Effector CD8-positive, alpha-beta T cell (primary cell): ENCODE data around the gene FHAD1.
"Not testable (repeated sequence)": the region's sequence is repeated elsewhere in the genome, so short reads cannot be mapped to it uniquely, and the experiment has no call there.

Source experiments
- DNase-seq: peaks from one replicate; lab custom pipeline; 2025; lab: John Stamatoyannopoulos, UW

The FHAD1 gene

DNA sequence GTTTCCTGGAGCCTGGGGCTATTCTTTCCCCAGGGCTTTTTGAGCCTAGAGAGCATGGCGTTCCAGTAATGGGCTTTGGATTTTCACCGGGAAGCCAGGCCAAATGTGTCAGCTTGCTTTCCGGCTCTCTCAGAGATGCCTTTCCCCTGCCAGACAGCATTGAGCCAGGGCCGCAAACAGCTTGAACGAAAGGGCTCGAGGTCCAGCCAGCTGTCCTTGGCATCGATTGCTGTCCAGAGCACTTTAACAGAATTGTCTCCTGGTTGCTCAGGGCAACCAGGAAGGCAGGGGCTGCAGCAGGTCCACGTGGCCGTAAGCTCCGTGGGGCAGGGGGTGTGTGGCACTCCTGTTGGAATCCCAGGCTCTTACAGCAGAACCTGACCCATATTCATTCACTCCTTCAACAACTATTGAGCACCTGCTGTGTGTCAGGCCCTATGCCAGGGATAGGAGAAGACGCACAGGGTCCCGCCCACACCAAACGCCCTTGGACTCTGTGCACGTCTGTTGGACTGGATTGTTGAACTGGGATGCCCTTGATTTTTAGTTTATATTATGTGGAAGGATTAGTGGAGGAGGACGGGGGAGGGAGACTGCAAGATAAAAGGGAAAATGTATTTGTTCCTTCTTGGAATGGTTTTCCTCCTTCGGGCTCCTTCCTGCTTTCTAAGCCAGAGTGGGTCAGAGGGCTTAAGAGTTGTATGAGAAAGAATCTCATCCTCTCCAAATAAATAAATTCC is 123.9 kb downstream of the FHAD1 start:
- DNase-seq, result no peak

- no peak for DNase-seq
Observed at GRCh38 chr1:15371610-15372545, 124.9 kb downstream of the FHAD1 start.

DNA sequence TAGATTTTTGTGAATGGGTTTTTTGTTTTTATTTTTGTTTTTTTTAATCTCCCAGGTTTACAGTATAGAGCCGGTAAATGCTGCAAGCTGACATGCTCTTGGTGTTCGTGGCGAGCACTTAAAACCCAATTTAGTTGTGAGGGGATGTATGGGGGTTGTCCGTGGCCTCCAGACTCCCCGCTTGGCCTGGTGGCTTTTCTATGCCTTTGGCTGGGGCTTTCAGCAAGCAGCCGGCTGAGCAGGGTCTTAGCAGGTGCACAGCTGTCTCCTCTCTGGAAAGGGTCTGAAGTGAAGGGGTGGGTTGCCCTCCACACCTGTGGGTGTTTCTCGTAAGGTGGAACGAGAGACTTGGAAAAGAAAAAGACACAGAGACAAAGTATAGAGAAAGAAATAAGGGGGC is 131.7 kb downstream of the FHAD1 start:
- no peak for DNase-seq

DNA sequence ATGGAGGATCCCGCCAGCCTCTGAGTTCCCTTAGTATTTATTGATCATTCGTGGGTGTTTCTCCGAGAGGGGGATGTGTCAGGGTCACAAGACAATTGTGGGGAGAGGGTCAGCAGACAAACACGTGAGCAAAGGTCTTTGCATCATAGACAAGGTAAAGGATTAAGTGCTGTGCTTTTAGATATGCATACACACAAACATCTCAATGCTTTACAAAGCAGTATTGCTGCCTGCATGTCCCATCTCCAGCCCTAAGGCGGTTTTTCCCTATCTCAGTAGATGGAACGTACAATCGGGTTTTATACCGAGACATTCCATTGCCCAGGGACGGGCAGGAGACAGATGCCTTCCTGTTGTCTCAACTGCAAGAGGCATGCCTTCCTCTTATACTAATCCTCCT is 132.1 kb downstream of the FHAD1 start:
- not testable (repeated sequence) for DNase-seq

DNA sequence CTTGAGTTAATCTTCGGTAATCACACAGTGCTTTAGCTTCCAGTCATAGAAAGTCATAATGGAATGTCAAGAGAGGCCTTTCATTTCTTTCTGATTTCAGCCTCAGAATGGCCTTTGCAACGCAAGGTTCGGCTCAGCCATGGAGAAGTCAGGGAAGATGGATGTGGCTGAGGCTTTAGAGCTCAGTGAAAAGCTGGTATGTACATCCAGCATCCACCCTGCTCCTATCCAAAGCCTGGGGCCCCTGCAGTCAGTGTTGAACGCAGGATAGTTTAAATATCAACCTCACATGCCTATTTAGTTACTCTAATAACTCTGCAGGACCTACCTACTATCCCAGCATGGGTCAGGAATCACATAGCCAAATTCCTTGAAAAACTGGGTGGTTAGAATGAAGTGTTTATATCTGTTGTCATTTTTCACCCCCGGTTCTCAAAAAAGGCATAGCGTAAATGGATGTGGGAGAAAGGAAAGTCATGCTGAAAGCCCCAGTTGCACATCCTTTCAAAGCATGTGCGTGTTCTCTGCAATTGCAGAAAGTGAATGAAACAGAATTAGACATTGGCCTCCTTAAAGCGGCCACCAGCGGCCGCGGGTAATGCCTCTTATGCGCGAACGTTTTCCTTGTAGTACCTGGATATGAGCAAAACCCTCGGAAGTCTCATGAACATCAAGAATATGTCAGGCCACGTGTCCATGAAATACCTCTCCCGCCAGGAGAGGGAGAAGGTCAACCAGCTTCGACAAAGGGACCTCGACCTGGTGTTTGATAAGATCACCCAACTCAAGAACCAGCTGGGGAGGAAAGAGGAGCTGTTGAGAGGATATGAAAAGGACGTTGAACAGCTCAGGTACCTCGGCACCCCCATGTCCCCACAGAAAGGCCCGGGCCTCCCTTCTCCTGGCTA is 133.8 kb downstream of the FHAD1 start:
- no peak for DNase-seq

DNA sequence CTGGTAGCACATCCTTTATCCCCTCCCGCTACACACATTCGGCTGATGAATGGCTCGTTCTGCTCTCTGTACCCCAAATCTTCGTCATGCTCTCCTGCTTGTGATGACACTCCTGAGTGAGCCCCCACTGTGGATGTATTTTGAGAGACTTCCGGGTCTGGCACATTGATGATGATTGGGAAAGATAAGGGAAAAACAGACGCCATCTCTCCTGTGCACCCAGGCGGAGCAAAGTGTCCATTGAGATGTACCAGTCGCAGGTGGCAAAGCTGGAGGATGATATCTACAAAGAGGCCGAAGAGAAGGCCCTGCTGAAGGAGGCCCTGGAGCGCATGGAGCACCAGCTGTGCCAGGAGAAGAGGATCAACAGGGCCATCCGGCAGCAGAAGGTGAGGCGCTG is 134.8 kb downstream of the FHAD1 start:
- no peak for DNase-seq

DNA sequence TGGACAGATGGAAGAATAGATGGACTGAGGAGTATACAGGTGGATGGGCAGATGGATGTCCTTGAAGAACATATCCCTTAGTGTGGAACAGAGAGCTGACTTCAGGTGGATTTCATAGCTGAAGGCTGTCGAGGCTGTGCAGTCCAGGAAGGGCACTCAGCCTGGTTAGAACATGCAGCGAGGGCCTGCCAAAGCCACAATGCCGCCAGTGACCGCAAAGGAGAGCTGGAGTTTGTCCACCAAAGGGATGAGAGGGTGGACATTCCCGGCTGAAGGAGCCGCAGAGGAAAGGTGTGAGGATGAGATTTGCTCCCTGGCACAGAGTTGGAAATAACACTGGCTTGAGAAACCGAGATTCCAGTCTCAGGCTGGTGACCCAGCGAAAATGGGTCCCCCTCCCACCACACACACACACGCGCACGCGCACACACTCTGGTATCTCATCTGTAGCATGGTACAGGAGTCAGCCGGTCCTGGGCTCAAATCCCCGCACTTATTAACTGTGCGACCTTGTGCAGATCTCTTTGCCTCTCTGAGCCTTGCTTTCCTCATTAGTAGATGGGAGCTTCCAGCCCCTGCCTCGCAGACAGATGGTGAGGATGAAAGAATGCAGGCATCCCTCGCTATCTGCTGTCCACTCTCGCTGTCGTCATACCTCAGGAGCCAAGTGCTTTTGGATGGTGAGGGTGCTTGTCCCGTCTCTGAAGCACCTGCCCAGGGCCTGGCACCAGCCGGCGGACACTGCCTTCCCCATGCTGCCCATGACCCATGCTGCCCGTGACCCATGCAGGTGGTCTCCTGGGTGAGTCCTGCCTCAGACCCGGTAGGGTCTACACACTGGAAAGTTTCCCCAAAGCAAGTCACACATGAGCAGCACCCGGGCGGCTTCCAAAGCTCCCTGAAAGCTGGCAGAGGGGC is 135.8 kb downstream of the FHAD1 start:
- DNase-seq, result no peak

DNA sequence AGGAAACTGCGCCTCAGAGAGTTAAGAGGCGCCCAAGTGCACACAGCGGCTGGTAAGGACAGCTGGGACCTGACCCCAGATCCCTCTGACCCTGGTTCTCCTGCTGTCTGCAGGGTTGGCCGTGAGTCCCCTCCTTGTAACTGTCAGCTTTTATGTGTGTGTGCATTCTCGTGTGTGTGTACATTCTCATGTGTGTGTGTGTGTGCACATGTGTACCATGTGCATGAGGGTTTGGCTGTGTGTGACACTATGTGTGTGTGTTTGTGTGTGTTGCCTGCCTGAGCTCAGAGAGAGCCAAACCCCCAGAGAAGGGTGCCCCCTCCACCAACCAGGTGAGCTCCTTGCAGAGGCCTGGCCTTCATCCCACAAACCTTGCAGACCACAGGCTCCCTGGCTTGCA is 136.8 kb downstream of the FHAD1 start:
- no peak for DNase-seq

DNA sequence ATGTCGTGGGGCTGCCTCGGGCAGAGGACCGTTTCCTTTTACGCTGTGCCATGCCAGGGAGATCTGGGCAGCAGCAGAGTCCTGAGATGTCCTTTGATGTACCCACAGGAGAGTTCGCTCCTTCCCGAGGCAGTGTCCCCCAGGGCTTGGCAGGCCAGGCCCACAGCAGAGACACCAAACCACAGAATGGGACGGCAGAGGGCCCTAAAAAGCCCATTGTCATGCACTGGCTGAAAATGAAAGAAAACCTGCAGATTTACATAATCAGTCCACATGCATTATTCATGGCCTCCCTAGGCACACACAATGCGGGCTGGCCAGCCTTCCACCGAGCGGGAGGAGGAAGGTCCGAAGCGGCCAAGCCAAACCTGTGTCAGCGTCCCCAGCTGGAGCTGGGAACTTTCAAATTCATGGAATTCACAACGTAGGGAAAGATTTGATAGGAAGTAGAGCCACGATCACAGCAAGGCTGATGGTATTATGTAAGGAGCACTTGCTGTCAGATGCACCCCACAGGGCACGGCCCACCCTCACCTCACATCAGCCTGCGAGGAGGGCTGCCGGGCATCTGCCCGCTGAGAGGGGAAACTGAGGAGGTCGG is 137.4 kb downstream of the FHAD1 start:
- DNase-seq, result no peak

GRCh38 chr1:15385420-15385819 is 138.4 kb downstream of the FHAD1 start:
- DNase-seq, result no peak

DNA sequence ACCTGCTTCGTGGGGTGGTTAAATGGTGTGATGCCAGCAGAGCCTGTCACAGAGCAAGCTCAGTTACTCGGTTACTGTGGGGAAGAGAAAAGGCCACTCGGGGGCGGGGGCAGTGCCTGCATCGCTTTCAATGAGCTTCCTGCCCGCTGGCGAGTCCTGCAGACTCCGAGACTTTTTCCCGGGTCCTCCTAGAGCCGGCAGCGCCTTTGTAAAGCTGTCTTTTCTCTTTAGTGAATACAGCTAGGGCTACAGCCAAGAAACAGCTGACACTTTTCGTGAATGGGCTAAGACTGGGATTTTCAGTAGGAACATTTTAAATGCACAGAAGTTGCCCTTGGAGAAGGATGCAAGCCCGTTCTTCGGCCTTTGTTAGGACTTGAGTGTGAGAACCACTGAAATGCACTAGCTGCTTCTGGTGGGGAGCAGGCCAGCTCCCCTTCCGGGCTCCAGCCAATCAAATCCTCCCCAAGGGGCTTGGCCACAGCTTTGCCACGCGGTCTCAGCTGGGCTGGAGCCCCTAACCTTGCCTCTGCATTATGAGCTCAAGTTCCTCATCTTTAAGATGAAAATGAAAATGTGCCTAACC is 139.2 kb downstream of the FHAD1 start:
- no peak for DNase-seq

DNA sequence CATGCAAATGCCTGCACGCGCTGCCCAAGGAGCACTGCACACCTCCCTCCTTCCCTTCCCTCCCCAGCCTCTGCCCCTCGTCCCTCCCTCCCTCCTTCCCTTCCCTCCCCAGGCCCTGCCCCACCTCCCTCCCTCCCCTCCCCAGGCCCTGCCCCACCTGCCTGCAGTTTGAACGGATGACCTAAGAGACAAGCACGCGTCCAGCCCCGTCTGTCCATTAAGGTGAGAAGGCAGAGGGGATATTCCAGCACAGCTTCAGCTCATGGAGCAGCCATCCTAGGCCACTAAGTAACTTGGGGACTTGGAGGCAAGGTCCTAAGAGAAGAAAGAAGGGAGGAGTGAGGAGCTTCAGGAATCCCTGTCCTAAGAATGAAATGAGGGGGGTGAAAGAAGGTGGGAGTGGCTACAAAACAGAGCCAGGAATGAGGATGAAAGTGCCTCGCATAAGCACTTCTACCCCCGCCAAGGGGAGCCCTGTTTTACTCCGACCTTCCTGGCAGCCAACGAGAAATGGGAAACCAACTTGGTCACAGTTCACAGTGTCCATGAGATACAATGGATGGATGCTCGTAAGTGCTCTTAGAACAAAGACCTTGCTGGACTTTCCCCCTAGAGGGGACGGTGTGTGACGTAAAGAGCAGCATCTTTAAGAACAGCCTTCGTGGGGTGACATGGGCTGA is 141.3 kb downstream of the FHAD1 start:
- DNase-seq, result no peak

DNA sequence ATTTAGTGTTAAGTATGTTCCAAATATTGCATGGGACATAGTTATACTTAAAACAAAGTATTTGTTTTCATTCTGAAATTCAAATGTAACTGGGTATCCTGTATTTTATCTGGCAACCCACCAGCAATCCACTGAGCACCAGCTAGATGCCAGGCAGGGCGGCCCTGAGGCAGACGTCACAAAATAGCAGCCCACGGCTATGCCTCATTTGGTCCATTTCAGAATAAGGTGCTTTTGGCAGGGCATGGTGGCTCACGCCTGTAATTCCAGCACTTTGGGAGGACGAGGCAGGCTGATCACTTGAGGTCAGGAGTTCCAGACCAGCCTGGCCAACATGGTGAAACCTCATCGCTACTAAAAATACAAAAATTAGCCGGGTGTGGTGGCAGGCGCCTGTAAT is 142.8 kb downstream of the FHAD1 start:
- DNase-seq, result not testable (repeated sequence)

GRCh38 chr1:15390667-15391066 is 143.6 kb downstream of the FHAD1 start:
- no peak for DNase-seq

DNA sequence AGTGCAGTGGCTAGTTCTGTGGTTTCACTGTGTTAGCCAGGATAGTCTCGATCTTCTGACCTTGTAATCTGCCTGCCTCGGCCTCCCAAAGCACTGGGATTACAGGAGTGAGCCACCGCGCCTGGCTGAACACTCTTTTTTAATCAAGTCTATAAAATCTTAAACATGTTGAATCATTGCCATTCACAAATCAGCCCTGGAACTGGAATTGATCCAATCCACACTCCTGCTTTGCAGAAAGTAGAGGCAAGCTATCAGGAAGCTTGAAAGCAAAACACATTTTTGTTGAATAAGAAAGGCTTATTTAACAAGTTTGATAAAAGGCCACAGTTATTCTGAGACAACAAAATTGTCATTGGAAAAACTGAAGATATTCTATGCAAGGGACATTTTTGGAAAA is 144.3 kb downstream of the FHAD1 start:
- no peak for DNase-seq

- DNase-seq, result no peak
Observed at GRCh38 chr1:15393475-15394257, 146.6 kb downstream of the FHAD1 start.

GRCh38 chr1:15394258-15394690 is 147.3 kb downstream of the FHAD1 start:
- no peak for DNase-seq

- DNase-seq, result no peak
Observed at GRCh38 chr1:15397236-15397635, 150.2 kb downstream of the FHAD1 start.

DNA sequence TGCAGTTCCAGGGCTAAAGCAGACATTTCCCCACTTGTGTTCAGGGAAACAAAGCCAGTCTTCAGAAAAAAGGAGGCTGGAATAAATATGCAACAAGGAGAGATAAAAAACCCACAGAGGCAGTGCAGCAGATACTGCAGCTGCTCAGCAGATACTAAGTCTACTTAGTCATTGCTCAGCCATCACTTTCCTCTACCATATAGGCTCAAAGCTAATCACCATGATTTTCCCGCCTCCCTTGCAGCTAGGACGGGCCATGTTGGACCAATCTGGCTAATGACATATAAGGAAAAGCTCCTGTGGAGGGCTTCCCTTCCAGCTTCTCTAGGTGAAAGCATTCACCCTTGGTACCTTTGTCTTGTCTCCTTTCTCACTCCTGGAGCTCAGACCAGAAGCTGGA is 152.7 kb downstream of the FHAD1 start:
- DNase-seq, result no peak
